HG03066 (cell line): Measurements from ENCODE around the gene PLCXD1.
"Not testable (repeated sequence)": the region's sequence is repeated elsewhere in the genome, so short reads cannot be mapped to it uniquely, and the experiment has no call there.

Experiments
- ATAC-seq: cut with Tn5 transposase; IDR thresholded peaks from one replicate; pipeline ENCODE4 v1.9.1; 2021; ENCODE audit warnings: low read depth; ENCODE audit not compliant: unreplicated experiment

PLCXD1 gene

GRCh38 chrX:262381-262909, 18.7 kb upstream of the PLCXD1 start:
- ATAC-seq = peak; percentile 69

- not testable (repeated sequence) for ATAC-seq
Measured at GRCh38 chrX:264006-264405, 17.2 kb upstream of the PLCXD1 start.

- ATAC-seq = no peak
Measured at GRCh38 chrX:264634-265455, 16.3 kb upstream of the PLCXD1 start.

GRCh38 chrX:265502-265901, 15.7 kb upstream of the PLCXD1 start:
- no peak for ATAC-seq

GRCh38 chrX:267771-268261, 13.4 kb upstream of the PLCXD1 start:
- no peak for ATAC-seq

GRCh38 chrX:270848-271367, 10.3 kb upstream of the PLCXD1 start:
- no peak for ATAC-seq

- ATAC-seq = no peak
Measured at GRCh38 chrX:274904-275475, 6.2 kb upstream of the PLCXD1 start.

GRCh38 chrX:275476-275966, 5.7 kb upstream of the PLCXD1 start:
- peak; percentile 19 for ATAC-seq

GRCh38 chrX:275967-276580, 5.1 kb upstream of the PLCXD1 start:
- ATAC-seq = peak; percentile 78

- peak; percentile 41 for ATAC-seq
Measured at GRCh38 chrX:276581-277201, 4.5 kb upstream of the PLCXD1 start.

GRCh38 chrX:279757-280604, 1.2 kb upstream of the PLCXD1 start:
- not testable (repeated sequence) for ATAC-seq

- not testable (repeated sequence) for ATAC-seq
Measured at GRCh38 chrX:280722-281121, 459 bp upstream of the PLCXD1 start.

GRCh38 chrX:282000-282681, 960 bp downstream of the PLCXD1 start:
- ATAC-seq = not testable (repeated sequence)

- peak; percentile 99 for ATAC-seq
Measured at GRCh38 chrX:283115-283845, 2.1 kb downstream of the PLCXD1 start.

GRCh38 chrX:285076-285677, 4.0 kb downstream of the PLCXD1 start:
- no peak for ATAC-seq

- no peak for ATAC-seq
Measured at GRCh38 chrX:287670-288069, 6.5 kb downstream of the PLCXD1 start.

GRCh38 chrX:288561-288991, 7.4 kb downstream of the PLCXD1 start:
- ATAC-seq = no peak
